ENCODE data around the gene CRAMP1. TPM values are rescaled to one million over a fixed set of nuclear protein-coding genes. Genes with fewer than 3 reads are reported as not detected.

Gene CRAMP1
- total and polyA plus RNA-seq, 2 donors (not counting 3 experiments of a cell fraction or from before 2014, with no cell fraction given) = 21.5 to 30.8 TPM

GRCh38 chr16:1641261-1641660 is 29.1 kb downstream of the CRAMP1 start:
- Histone ChIP-seq H4K20me1 (replicated peaks; ENCODE audit: control insufficient read depth, extremely low read depth, insufficient read depth, low read length) (no peaks in the 10 kb centered on the region), H3K9me3 (replicated peaks; ENCODE audit: control insufficient read depth, insufficient read depth, low read length) (no peaks in the 10 kb centered on the region), H3K27me3 (ENCODE audit: control insufficient read depth in 2 of 2, insufficient read depth in 2 of 2, low read length in 2 of 2) (no peaks in the 10 kb centered on the region), H2AFZ (ENCODE audit: low read depth, low read length) (no peak overlapping the region), H3K9me1 (replicated peaks; ENCODE audit: control insufficient read depth, extremely low read depth, insufficient read depth, low read length) (no peaks in the 10 kb centered on the region), H3K4me3 (replicated peaks in 1 of 3; ENCODE audit: insufficient read depth in 1 of 3, low read depth in 1 of 3, low read length in 3 of 3) (no peak overlapping the region), H3K79me2 (ENCODE audit: control insufficient read depth, insufficient read depth, low read length) (peaks cover 11% of the 10 kb centered on the region), H3K4me1 (ENCODE audit: control insufficient read depth, extremely low read depth, insufficient read depth, low read length) (peaks cover 13% of the 10 kb centered on the region), H3K27ac (ENCODE audit: insufficient read depth, low read depth, low read length) (no peak overlapping the region), H3K9ac (replicated peaks; ENCODE audit: extremely low read depth, insufficient read depth, low read length) (no peak overlapping the region), H3K4me2 (ENCODE audit: insufficient read depth, low read length) (no peak overlapping the region), H3K36me3 (ENCODE audit: control insufficient read depth in 2 of 2, extremely low read depth in 1 of 2, insufficient read depth in 2 of 2, low read length in 2 of 2) (peaks cover 19 to 58% of the 10 kb centered on the region in 2 experiments)
- POLR2A ChIA-PET = no interaction called here
- dilution Hi-C loops (cut with MboI; ENCODE audit: extremely low pct_ligation_motif_present, low sequenced_read_pairs) (no loop called here), intact Hi-C loops (cut with micrococcal nuclease) (no loop called here)
- TF ChIP-seq FOS (IDR thresholded peaks at IDR 0.05; ENCODE audit: borderline replicate concordance, insufficient read depth, low read length) (no peak), CTCF (IDR thresholded peaks at IDR 0.05; ENCODE audit: extremely low read depth in 1 of 2, insufficient read depth in 1 of 2, low read depth in 1 of 2, low read length in 2 of 2) (no peak), GATA2 (IDR thresholded peaks at IDR 0.05; ENCODE audit: insufficient read depth, insufficient read length, low read depth, low read length) (no peak), MAX (IDR thresholded peaks at IDR 0.05; ENCODE audit: insufficient read depth, insufficient read length) (no peak), JUN (IDR thresholded peaks at IDR 0.05; ENCODE audit: borderline replicate concordance, insufficient read depth, insufficient read length, low read depth) (no peak), MYC (IDR thresholded peaks at IDR 0.05; ENCODE audit: low read depth, low read length) (no peak), POLR2AphosphoS5 (IDR thresholded peaks at IDR 0.05; ENCODE audit: insufficient read depth, low read depth, low read length) (no peak), EZH2 (IDR thresholded peaks at IDR 0.05; ENCODE audit: borderline replicate concordance, low read depth, low read length, severe bottlenecking) (no peak), POLR2A (IDR thresholded peaks at IDR 0.05; ENCODE audit: low read depth, low read length) (no peak)
- BruUV-seq (replicated peaks) = no TSS peak
- CTCF ChIA-PET = interaction anchor here (1.3 kb wide), 1 partner anchor 147 kb away, joined by 4 read pairs; no protein-coding TSS in a partner anchor
- FAIRE-seq = no peak
- DNase-seq (ENCODE audit: low read depth, low spot score) = no peak
